OCI-LY1 (cell line): Measurements from ENCODE around the gene PPP1R12A.
"Not testable (repeated sequence)": the region's sequence is repeated elsewhere in the genome, so short reads cannot be mapped to it uniquely, and the experiment has no call there.

Experiments used
- H2AFZ ChIP-seq: fragments of 200-600 bp; sonication (generic), shearing (Covaris generic); 2 replicates; pipeline ENCODE4 v1.6.0; 2014; ENCODE audit warnings: antibody characterized with exemption, mild to moderate bottlenecking, low read length
- H3F3A ChIP-seq: fragments of 200-600 bp; sonication (generic), shearing (Covaris generic); 2 replicates; pipeline ENCODE4 v1.6.0; 2014; ENCODE audit warnings: mild to moderate bottlenecking, antibody characterized with exemption, low read length, moderate library complexity; ENCODE audit not compliant: insufficient read depth
- H3K27ac ChIP-seq: fragments of 200-600 bp; sonication (generic); 2 replicates; pipeline ENCODE4 v1.5.1; 2014; ENCODE audit warnings: low read length, mixed run types, mild to moderate bottlenecking, low read depth; ENCODE audit not compliant: poor library complexity, severe bottlenecking
- H3K27me3 ChIP-seq: fragments of 200-600 bp; sonication (generic); 2 replicates; pipeline ENCODE4 v1.6.0; 2014; ENCODE audit warnings: antibody characterized with exemption, mild to moderate bottlenecking, low read length, moderate library complexity; ENCODE audit not compliant: insufficient read depth
- H3K36me3 ChIP-seq: fragments of 200-600 bp; sonication (generic); 2 replicates; pipeline ENCODE4 v1.6.1; 2014; ENCODE audit warnings: mild to moderate bottlenecking, antibody characterized with exemption, low read length, moderate library complexity, mixed read lengths; ENCODE audit not compliant: insufficient read depth
- H3K4me1 ChIP-seq: fragments of 200-600 bp; sonication (generic); 2 replicates; pipeline ENCODE4 v1.5.1; 2014; ENCODE audit warnings: mild to moderate bottlenecking, low read length, moderate library complexity; ENCODE audit not compliant: insufficient read depth, severe bottlenecking
- H3K4me2 ChIP-seq: fragments of 200-600 bp; sonication (generic), shearing (Covaris generic); 2 replicates; pipeline ENCODE4 v1.6.1; 2014; ENCODE audit warnings: low read length
- H3K4me3 ChIP-seq: fragments of 200-600 bp; sonication (generic); 2 replicates; pipeline ENCODE4 v1.5.1; 2014; ENCODE audit warnings: low read length, low read depth, mild to moderate bottlenecking, mixed read lengths; ENCODE audit not compliant: poor library complexity, severe bottlenecking
- H3K79me2 ChIP-seq: fragments of 200-600 bp; shearing (Covaris generic); 2 replicates; pipeline ENCODE4 v1.6.1; 2016; ENCODE audit warnings: mixed run types, low read length, mixed read lengths; ENCODE audit not compliant: insufficient read depth
- H3K9ac ChIP-seq: fragments of 200-600 bp; sonication (generic), shearing (Covaris generic); 2 replicates; pipeline ENCODE4 v1.6.1; 2014; ENCODE audit warnings: mild to moderate bottlenecking, low read length, mixed read lengths
- H3K9me2 ChIP-seq: fragments of 200-600 bp; sonication (generic), shearing (Covaris generic); 2 replicates; pipeline ENCODE4 v1.6.1; 2014; ENCODE audit warnings: low read depth, mild to moderate bottlenecking, low read length, mixed read lengths
- H3K9me3 ChIP-seq: fragments of 200-600 bp; shearing (Covaris generic); 2 replicates; pipeline ENCODE4 v1.6.1; 2014; ENCODE audit warnings: low read length, mixed read lengths
- H4K20me1 ChIP-seq: fragments of 200-600 bp; sonication (generic), shearing (Covaris generic); 2 replicates; pipeline ENCODE4 v1.6.0; 2016; ENCODE audit warnings: mild to moderate bottlenecking, low read length; ENCODE audit not compliant: insufficient read depth
- CTCF ChIP-seq: fragments of 200-600 bp; sonication (generic), shearing (Covaris generic); IDR thresholded peaks from 2 replicates; pipeline ENCODE4 v1.5.1; 2017; ENCODE audit warnings: mild to moderate bottlenecking, antibody characterized with exemption, low read length, moderate library complexity, mixed read lengths
- EZH2 ChIP-seq: fragments of 200-600 bp; sonication (generic), shearing (Covaris generic); IDR thresholded peaks from 2 replicates; pipeline ENCODE4 v1.8.0; 2017; ENCODE audit warnings: borderline replicate concordance, mixed run types, mild to moderate bottlenecking, antibody characterized with exemption, low read length, moderate library complexity, mixed read lengths

Gene PPP1R12A

GRCh38 chr12:79982086-79983062 lies 47.5 kb upstream of the PPP1R12A start:
- Histone ChIP-seq H3K9me2 (no peaks in the 10 kb centered on the region), H3K36me3 (no peaks in the 10 kb centered on the region), H3K9me3 (no peaks in the 10 kb centered on the region), H3K27me3 (no peaks in the 10 kb centered on the region), H3F3A (no peaks in the 10 kb centered on the region), H2AFZ (no peak overlapping the region), H4K20me1 (no peaks in the 10 kb centered on the region), H3K4me3 (no peak overlapping the region), H3K27ac (no peak overlapping the region), H3K9ac (no peak overlapping the region), H3K4me2 (no peak overlapping the region), H3K79me2 (no peaks in the 10 kb centered on the region), H3K4me1 (no peaks in the 10 kb centered on the region)
- TF ChIP-seq EZH2 (no peak), CTCF (no peak)

- no peak overlapping the region for H3K27ac ChIP-seq
- H3K36me3 ChIP-seq = no peaks in the 10 kb centered on the region
- no peaks in the 10 kb centered on the region for H3K9me2 ChIP-seq
- no peaks in the 10 kb centered on the region for H3K27me3 ChIP-seq
- H3F3A ChIP-seq = no peaks in the 10 kb centered on the region
- H3K4me1 ChIP-seq = no peaks in the 10 kb centered on the region
- H3K9me3 ChIP-seq = no peaks in the 10 kb centered on the region
- TF ChIP-seq EZH2 (no peak), CTCF (no peak)
- H3K79me2 ChIP-seq = no peaks in the 10 kb centered on the region
- H3K9ac ChIP-seq = no peak overlapping the region
- no peaks in the 10 kb centered on the region for H4K20me1 ChIP-seq
- H2AFZ ChIP-seq = no peak overlapping the region
- H3K4me3 ChIP-seq = no peak overlapping the region
- H3K4me2 ChIP-seq = no peak overlapping the region
Measured at GRCh38 chr12:79978692-79979091, 43.8 kb upstream of the PPP1R12A start.

- H3K9me3 ChIP-seq, H3K27me3 ChIP-seq, H3K4me1 ChIP-seq, H3K79me2 ChIP-seq, H4K20me1 ChIP-seq, H3K27ac ChIP-seq, H3K36me3 ChIP-seq, H3K4me3 ChIP-seq, H3K4me2 ChIP-seq, H2AFZ ChIP-seq, H3F3A ChIP-seq, H3K9me2 ChIP-seq, H3K9ac ChIP-seq: not testable (repeated sequence)
Measured at GRCh38 chr12:79977856-79978460, 43.1 kb upstream of the PPP1R12A start.
